ENCODE data around the gene SLC22A1. TPM values are rescaled to one million over a fixed set of nuclear protein-coding genes. Genes with fewer than 3 reads are reported as not detected.

The SLC22A1 gene
- total RNA-seq, 2 experiments from 2014 or later = 0.14 to 0.89 TPM

- CTCF ChIA-PET = no interaction called here
- peaks cover 3% of the 10 kb centered on the region for H3K4me1 ChIP-seq (ENCODE audit: insufficient read depth, low read length)
- TF ChIP-seq CTCF (IDR thresholded peaks at IDR 0.05) = no peak
- no peak overlapping the region for H3K4me3 ChIP-seq (ENCODE audit: low read length)
- peaks cover 84% of the 10 kb centered on the region for H3K36me3 ChIP-seq (ENCODE audit: insufficient read depth, low read length)
- H3K27ac ChIP-seq (ENCODE audit: low read depth in 1 of 2, low read length in 2 of 2) = no peak overlapping the region
- no peaks in the 10 kb centered on the region for H3K9me3 ChIP-seq (ENCODE audit: control insufficient read depth in 1 of 2, insufficient read depth in 1 of 2, low read length in 2 of 2)
- intact Hi-C loops (cut with DNase I, micrococcal nuclease) = no loop called here
- no peaks in the 10 kb centered on the region for H3K9me3 Mint-ChIP-seq
- H3K27me3 ChIP-seq (ENCODE audit: control insufficient read depth in 1 of 2, insufficient read depth in 2 of 2, low read length in 2 of 2) = no peaks in the 10 kb centered on the region
- no peaks in the 10 kb centered on the region for H3K27me3 Mint-ChIP-seq
- peaks cover 92% of the 10 kb centered on the region for H3K36me3 Mint-ChIP-seq (ENCODE audit: low read depth)
- H3K4me1 Mint-ChIP-seq (ENCODE audit: low read depth) = no peaks in the 10 kb centered on the region
- POLR2A ChIA-PET = no interaction called here
- no peak overlapping the region for H3K27ac Mint-ChIP-seq
- ATAC-seq (ENCODE audit: poor library complexity) = no peak
- H3K4me3 Mint-ChIP-seq = no peak overlapping the region
- no peak for DNase-seq
Measured at GRCh38 chr6:160082627-160083026, 39.0 kb upstream of the SLC22A1 start.

GRCh38 chr6:160084198-160084776 is 37.3 kb upstream of the SLC22A1 start:
- Histone ChIP-seq H3K36me3 (ENCODE audit: insufficient read depth, low read length) (peaks cover 83% of the 10 kb centered on the region), H3K27me3 (ENCODE audit: control insufficient read depth in 1 of 2, insufficient read depth in 2 of 2, low read length in 2 of 2) (no peaks in the 10 kb centered on the region), H3K4me1 (ENCODE audit: insufficient read depth, low read length) (peaks cover 3% of the 10 kb centered on the region), H3K9me3 (ENCODE audit: control insufficient read depth in 1 of 2, insufficient read depth in 1 of 2, low read length in 2 of 2) (no peaks in the 10 kb centered on the region), H3K27ac (ENCODE audit: low read depth in 1 of 2, low read length in 2 of 2) (no peak overlapping the region), H3K4me3 (ENCODE audit: low read length) (no peak overlapping the region)
- CTCF ChIA-PET = no interaction called here
- POLR2A ChIA-PET = no interaction called here
- TF ChIP-seq CTCF (IDR thresholded peaks at IDR 0.05) = no peak
- Mint-ChIP-seq H3K27ac (no peak overlapping the region), H3K36me3 (ENCODE audit: low read depth) (peaks cover 94% of the 10 kb centered on the region), H3K4me1 (ENCODE audit: low read depth) (no peaks in the 10 kb centered on the region), H3K27me3 (no peaks in the 10 kb centered on the region), H3K4me3 (no peak overlapping the region), H3K9me3 (no peaks in the 10 kb centered on the region)
- intact Hi-C loops (cut with DNase I, micrococcal nuclease) = no loop called here
- DNase-seq (no peak), ATAC-seq (ENCODE audit: poor library complexity) (no peak)

- Histone ChIP-seq H3K27me3 (ENCODE audit: control insufficient read depth in 1 of 2, insufficient read depth in 2 of 2, low read length in 2 of 2) (no peaks in the 10 kb centered on the region), H3K27ac (ENCODE audit: low read depth in 1 of 2, low read length in 2 of 2) (no peak overlapping the region), H3K4me3 (ENCODE audit: low read length) (no peak overlapping the region), H3K4me1 (ENCODE audit: insufficient read depth, low read length) (peaks cover 3% of the 10 kb centered on the region), H3K9me3 (ENCODE audit: control insufficient read depth in 1 of 2, insufficient read depth in 1 of 2, low read length in 2 of 2) (no peaks in the 10 kb centered on the region), H3K36me3 (ENCODE audit: insufficient read depth, low read length) (peaks cover 83% of the 10 kb centered on the region)
- TF ChIP-seq CTCF (IDR thresholded peaks at IDR 0.05) = no peak
- ChIA-PET CTCF (interaction anchor here (1.1 kb wide), 1 partner anchor 221 kb away, joined by 3 read pairs; no protein-coding TSS in a partner anchor), POLR2A (no interaction called here)
- H3K9me3 Mint-ChIP-seq = no peaks in the 10 kb centered on the region
- ATAC-seq (ENCODE audit: poor library complexity) = no peak
- intact Hi-C loops (cut with DNase I, micrococcal nuclease) = loop anchor here in 1 of 2 experiments (5.0 kb wide), 1 partner anchor 372 kb away; no protein-coding TSS in a partner anchor
- H3K4me3 Mint-ChIP-seq = no peak overlapping the region
- no peaks in the 10 kb centered on the region for H3K4me1 Mint-ChIP-seq (ENCODE audit: low read depth)
- H3K27me3 Mint-ChIP-seq = no peaks in the 10 kb centered on the region
- DNase-seq = no peak
- peaks cover 94% of the 10 kb centered on the region for H3K36me3 Mint-ChIP-seq (ENCODE audit: low read depth)
- no peak overlapping the region for H3K27ac Mint-ChIP-seq
Measured at GRCh38 chr6:160085226-160085625, 36.4 kb upstream of the SLC22A1 start.

Measured in CD4-positive, alpha-beta T cell (primary cell).